GM21447 (cell line): ENCODE measurements around the gene SFMBT2.
A peak's percentile ranks its signal among the peaks of the same experiment; 100 is the strongest.
"Not testable (repeated sequence)": the region's sequence is repeated elsewhere in the genome, so short reads cannot be mapped to it uniquely, and the experiment has no call there.

ENCODE experiments used
- ATAC-seq: cut with Tn5 transposase; IDR thresholded peaks from one replicate; pipeline ENCODE4 v1.9.1; 2021; ENCODE audit not compliant: unreplicated experiment

The SFMBT2 gene

DNA sequence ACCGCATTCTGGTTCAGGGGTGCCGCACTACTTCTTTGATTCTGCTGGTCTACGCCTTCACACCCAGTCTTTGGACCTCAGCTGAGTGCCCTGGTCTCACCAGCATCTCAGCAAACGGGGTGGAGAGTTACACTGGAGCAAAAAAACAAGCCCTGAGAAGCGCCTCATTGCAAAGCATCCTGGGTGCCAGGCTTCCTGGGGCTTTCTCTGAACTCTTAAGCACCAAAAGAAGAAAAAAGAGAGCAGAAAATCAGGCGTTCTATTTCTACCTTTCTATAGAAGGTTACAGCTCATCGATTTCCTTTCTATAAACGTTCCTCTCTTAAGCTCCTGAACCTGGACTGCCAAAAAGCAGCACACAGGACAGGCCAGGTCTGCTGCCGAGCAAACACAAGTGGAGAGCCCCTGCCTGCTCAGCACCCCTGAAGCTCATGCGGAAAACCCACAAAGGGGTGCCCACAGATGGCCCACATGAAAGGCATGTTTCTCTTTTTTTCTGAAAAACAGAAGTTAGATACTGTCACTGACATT, 217.9 kb downstream of the SFMBT2 start:
- no peak for ATAC-seq

DNA sequence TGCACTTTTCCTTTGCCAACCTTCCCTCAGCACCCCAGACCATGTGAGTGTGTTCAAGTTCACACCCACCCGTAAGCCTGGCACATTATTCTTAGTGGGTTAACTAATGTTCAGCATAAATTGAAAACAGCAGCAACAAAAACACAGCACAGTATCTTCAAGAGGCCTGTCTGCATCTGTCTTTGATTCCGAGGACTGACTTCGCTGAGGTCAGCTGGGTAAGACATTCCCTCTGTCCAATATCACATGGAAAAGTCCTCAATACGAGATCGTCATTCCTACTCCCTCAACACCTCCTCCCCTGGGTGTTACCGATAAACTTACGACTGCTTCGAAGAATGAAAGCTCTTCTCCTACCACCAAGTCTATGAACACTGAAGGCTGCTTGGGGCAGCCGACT, 218.8 kb downstream of the SFMBT2 start:
- no peak for ATAC-seq

DNA sequence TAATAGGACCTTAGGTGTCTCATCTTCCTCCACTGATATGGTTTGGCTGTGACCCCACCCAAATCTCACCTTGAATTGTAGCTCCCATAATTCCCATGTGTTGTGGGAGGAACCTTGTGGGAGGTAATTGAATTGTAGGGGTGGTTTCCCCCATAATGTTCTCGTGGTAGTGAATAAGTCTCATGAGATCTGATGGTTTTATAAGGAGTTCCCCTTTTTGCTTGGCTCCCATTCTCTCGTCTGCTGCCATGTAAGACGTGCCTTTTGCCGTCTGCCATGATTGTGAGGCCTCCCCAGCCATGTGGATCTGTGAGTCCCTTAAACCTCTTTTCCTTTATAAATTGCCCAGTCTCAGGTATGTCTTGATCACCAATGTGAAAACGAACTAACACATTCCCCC, 220.1 kb downstream of the SFMBT2 start:
- not testable (repeated sequence) for ATAC-seq

DNA sequence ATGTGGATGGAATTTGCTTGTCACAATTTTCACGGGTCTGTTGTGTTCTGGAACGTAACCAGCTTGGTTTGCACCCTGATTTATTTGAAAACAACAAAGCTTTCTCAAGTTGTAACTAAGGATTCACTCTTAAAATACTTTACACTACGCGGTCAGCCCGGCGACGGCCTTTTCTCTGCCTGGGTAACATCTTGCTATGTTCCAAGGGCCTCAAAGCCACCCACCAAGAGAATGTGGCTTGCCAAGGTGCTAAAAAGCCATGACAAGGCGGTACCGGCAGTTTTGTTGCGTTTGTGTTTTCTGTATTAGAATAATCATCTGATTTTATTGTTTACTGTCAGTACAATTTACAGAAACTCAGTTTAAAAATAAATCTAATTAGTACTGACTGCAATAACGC, 220.9 kb downstream of the SFMBT2 start:
- ATAC-seq: no peak

DNA sequence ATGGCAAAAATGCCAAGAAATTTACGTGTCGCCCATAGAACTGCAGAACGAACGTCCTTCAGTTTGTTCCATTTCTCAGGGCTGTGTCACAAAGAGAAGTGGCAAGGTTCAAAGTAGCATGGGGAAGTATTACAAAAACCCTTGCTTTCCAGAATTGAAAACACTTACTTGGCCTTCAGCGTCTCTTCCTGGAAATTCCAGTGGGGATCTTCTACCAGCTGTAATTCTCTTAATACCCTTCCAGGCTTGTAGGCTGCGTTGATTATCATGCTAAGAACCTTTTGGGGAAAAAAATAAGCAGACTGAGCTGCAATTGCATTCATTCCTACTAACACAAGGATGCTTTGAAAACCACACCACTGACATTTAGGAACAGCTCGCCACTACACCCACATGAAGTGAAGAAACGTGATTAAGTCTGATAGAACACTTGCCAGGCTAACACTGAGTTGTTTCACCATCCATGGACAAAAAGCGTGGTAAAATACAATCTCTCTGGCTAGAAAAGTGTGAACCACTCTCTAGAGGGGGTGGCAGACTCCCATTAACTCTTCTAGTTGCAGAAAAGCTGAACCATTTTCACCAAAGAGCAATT, 222.3 kb downstream of the SFMBT2 start:
- no peak for ATAC-seq

DNA sequence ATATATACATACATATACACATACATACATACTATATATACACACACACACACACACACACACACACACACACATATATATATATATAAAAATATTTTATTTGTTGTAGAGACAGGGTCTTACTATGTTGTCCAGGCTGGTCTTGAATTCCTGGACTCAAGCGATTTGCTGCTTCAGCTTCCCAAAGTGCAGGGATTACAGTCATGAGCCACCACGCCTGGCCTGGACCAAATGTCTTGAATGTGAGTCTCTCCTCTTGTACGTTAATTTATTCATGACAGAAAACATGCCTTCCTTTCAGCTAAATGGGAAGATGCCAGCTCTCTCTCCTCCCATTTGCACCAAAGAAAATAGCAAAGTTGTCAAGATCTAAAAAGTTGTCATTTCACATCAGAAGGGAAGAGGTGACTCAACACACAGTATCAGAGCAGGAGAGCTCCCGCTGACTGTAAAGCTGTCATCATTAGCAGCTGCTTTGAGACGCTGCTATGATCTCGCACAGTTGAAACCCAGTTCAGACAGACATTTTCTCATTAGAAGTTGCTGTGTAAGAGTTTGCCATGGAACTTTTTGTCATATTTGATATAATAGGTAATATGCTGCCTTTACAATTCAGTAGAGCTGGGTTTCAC, 224.3 kb downstream of the SFMBT2 start:
- ATAC-seq: no peak

DNA sequence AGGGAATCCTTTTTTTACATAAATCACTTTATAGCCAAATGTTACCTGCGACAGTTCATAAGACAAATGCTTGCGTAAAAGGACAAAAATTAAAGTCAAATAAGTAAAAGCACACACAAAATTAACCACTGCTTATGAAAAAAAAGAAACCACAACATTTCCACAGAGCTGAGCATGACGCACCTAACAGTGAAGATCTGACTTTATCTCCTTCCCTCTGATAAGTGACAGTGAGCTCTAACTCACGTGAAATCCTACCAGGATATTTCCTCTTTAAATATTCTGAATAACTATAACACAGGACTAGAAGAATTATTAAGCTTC, 225.5 kb downstream of the SFMBT2 start:
- ATAC-seq: no peak

DNA sequence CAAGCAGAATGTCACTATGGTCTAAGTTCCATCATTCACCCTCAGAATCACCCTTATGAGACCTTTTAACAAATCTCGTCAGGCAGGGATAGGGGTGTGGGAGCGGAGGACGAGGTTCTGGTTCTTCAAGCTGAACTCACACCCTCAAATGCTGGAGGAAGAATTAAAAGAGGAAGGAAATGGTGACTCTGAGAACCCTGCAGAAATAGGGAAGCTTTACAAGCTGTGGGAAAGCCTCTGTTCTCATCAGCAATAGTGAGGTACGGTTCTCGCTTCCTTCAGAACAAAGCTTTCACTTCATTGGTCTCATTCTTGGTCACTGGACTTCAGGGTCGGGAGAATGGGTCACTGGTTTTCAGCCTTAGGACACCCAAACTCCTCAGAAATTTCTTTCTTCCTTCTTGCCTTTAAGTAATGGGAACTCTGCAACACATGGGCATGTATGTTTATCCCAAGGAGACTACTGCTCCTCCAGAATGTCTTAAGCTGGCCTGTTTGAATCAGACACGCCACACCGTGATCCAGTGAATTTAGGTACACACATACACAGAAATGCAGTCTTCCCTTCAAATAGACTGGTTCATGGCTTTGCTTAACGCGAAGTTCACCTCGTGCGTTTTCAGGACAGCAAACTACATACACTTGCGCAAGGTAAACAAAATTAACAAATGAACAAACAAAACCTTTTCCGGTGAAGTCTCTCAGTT, 226.0 kb downstream of the SFMBT2 start:
- ATAC-seq: peak; percentile 66

DNA sequence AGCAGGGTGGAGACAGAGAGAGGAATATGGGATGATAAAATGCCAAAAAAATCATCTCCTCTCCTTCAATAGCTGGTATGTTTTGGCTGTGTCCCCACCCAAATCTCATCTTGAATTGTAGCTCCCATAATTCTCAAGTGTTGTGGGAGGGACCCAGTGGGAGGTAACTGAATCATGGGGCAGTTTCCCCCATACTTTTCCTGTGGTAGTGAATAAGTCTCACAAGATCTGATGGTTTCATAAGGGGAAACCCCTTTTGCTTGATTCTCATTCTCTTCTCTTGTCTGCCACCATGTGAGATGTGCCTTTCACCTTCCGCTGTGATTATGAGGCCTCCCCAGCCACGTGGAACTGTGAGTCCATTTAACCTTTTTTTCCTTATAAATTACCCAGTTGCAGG, 226.7 kb downstream of the SFMBT2 start:
- ATAC-seq: not testable (repeated sequence)

DNA sequence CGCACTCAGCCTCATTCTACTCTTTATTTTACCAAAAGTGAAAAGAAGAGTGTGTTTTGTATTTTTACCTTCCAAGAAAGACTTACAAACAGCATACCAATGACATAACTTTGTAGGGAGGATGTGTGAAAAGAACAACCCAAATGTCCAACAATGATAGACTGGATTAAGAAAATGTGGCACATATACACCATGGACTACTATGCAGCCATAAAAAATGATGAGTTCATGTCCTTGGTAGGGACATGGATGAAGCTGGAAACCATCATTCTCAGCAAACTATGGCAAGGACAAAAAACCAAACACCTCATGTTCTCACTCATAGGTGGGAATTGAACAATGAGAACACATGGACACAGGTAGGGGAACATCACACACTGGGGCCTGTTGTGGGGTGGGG, 228.5 kb downstream of the SFMBT2 start:
- not testable (repeated sequence) for ATAC-seq

DNA sequence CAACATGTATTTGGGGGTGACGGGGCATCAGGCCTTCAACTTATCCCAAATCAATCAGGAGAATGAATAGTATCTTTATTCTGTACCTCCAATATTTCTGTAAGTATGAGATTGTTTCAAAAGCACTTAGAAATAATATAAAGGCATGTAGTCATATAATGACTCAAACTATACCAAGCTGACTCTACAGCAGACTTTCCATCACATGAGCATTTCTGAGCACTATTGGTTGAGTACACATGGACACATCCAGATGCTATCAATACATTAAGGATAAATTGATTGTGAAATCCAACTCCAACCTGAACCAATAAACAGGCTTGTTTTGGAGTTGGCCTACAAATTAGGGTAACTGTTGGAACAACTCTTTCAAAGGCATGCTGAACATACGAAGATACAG, 229.4 kb downstream of the SFMBT2 start:
- ATAC-seq: no peak

DNA sequence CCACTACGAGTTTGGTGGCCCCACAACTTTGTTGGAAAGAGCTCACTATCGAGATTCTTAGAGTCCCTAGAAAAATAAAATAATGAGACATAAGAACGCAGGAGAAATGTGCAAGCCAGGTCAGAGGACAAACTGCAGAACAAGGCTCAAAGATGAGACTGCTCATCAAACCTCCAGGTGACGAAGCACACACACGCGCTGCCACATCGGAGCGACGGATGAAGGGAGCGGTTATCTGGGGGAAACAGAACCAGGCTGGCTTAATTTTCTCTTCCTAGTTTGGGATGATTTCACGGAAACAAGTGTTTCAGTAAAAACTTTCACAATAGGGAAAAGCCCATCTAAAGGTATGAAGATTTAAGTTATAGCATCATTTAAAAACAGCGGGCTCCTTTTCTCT, 231.3 kb downstream of the SFMBT2 start:
- ATAC-seq: no peak

DNA sequence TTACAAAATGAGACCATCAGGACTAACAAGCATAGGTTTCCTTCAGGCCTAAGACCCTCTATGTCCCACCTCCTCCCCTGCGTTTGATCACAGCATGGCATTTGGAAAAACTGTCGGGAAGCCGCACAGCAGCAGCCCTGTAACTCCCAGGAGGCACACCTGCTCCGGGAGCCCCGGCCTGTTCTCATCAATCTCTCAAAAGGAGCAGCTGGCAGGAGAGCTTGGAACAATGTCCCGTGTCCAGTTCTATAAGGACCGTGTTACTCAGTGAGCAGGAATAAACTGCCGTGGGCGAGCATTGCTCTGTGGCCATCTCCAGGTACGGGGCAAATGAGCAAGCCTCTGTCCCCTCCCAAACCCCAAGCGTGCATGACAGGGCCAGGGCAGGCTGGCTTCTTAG, 236.9 kb downstream of the SFMBT2 start:
- ATAC-seq: no peak

DNA sequence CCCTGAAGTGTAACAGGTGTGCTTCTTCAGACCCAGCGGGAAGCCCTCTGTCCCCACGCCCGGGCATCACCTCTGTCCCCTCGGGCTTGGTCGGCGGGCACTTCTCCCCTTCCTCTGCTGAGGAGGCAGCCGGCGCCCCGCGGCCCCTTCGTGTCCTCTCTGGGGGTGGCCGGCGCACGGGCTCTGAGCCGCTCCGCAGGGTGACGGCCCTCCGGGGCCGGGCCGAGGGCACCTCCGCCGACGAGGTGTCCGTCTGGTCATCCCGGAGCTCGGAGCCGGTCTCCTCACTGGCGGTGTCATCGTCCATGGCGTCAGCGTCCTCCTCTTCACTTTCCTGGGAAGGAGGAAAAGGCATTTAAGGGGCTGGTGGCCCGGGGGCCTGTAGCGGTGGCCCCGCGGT, 239.0 kb downstream of the SFMBT2 start:
- no peak for ATAC-seq

DNA sequence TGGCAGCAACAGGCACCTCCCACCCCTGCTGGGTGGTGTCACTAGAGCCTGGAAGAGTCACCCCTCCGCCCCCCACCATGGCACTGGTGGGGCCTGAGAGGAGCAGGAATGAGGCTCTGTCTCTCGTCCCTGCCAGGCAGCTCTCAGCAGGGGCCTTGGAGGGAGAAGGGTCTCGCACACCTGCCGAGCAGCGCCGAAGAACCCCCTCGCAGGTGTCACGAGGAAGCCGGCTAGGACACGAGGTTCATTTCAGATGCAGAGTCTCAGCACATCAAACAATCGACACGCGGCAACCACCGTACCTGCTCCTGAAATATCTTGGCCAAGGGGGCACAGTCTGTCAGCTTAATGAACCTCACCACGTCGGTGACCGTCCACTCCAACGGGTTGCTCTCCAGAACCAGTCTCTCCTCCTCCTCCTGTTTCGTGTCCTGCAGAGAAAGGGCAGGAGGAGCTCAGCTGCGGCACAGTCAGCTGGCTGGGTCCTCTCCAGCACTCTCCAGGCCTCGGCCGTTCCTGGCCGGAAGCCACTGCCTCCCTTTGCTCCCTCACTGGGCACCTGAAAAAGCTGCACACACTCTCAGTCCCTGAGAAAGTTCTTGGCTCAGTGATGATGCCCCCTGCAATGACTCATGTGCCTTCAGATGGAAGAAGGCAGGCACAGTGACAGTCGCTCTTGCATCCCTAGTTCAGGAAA, 240.1 kb downstream of the SFMBT2 start:
- no peak for ATAC-seq

DNA sequence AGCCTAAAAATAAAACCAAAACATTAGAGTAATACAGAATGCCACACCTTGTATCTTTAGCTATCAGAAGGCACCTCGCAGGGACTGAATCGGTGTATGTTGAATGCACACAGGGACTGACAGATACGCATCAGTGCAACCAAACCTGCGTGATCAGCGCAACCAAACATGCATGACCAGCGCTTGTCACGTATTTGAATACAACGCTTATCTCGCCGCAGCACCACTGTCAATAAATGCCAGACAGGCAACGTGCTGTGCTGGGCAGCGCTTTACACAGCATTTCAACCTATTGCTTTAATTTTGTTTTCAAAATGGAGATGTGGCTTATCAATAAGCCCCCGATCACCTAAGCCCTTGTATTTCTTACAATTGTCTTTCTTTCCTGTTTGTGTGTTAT, 242.4 kb downstream of the SFMBT2 start:
- no peak for ATAC-seq

DNA sequence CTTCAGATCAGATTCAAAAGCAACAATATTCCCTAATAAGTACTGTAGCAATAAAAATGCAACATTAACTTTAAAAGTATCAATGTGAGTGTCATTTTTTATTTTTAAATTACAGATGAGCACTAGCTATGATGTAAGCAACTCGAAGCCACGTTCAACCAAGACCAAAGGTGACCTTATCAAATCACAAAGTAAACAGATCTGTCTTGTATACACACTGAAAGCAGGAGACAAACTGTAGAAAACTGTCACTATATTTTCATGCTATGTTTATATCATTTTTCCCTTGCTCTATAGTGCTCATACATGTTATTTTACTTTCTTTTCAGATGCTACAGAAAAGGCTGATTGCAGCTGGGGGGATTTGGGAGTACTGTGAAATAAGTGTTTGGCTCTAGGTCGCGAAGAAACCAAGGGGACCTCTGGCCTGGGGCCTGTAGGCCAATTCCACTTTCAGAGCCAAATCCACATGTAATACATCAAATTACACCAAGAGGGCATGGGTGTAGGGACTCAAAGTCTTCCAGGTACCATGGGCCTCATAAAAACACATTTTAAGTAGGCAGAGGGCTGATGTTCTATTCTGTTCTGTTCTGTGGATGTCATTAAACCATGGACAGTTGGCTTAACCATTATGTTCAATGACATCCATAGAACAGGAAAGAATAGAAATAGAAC, 245.2 kb downstream of the SFMBT2 start:
- no peak for ATAC-seq

DNA sequence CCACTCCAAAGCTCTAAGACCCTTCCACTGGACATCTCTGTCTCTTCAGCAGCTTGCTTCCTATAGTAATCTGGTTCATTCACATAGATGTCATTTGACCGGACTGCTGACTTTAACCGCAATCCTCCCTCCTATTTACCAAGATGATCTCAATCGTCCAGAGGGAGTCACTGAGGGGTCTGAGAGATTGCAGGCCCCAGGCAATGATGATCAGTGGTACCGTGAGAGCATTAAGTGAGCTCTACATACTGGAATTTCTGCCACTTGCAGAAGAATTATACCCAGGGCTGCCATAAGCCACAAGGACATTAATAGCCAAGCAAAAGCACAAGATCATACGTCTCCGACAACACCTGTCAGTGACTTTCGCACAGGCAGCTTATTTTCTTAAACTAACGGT, 245.9 kb downstream of the SFMBT2 start:
- no peak for ATAC-seq

DNA sequence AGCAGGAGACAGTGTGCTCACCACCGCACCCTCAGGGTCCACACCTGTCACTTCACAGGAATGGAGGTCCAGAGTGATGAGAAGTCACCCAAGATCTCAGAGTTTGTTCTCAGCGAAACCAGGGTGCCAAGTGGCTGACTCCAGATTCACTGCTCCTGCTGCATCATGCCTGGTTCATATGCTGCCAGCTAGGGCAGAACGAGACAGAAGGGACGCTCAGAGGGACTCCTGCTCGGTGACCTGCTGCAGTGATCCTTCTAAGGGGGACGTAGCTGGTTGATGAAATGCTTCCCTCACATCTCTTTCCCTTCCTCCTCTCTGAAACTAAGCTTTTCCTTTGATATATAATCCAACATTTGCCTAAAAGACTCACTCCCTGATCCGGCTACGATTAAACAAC, 248.5 kb downstream of the SFMBT2 start:
- no peak for ATAC-seq

DNA sequence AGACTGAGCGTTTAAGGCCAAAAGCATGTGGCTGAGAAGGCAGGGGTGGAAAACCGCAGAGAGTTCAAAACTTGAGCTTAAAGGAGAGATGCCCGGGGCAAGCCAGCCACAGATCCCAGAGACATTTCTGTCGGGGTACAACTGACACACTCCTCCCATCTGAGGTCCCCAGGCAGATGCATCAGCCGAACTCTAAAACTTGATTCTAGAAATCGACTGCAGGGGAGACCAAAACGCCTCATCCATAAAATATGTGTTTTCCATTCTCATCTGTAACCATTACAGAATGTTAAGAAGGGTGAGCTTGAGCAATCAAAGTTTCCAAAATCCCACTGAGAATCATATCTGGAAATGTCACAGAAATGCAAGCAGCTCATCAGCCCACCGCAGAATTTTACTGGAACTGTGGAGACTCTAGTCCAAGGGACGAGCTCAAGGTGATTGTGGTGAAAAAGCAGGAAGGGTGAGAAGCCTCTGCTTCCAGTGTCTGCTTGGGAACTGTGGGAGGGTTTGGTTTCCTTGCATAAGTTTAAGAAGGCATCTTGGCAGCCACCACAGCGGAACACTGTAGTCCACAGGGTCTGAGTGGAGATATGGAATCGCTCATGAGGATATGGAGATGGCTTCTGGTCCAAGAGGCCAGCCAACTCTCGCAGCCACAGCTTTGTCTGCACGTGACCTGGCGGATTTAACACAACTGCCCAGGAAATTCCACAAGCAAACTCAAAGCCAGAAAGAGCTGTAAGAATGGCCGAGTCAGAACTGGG, 249.2 kb downstream of the SFMBT2 start:
- ATAC-seq: no peak

DNA sequence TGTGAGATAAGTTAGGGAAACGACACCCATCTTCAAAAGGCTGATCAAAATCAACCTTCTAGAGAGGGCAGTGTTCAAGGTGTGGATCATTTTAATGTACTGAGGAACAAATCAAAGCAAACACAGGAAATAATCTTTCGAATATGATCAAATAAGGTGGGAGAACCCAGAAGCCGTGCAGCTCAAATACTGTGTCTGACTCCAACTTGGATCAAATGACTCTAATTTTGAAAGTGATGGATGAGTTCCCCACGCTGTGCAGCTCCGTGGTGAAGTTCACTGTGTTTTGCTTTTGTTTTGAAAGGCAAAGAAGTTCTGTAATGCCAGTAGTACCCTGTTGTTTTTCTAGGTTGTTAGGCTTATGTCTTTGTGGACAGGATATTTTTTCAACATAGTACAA, 250.9 kb downstream of the SFMBT2 start:
- ATAC-seq: no peak
